Activated T-helper 2 cell treated with anti-CD3 and anti-CD28 coated beads, Interferon-gamma antibody, Interleukin-2, Interleukin-4, amounts not matched to agents 10 μg/mL and 5 μg/mL and 100 μg/mL, durations not matched to agents 14 hours and 24 hours and 36 hours (primary cell): Measurements from ENCODE around the gene DDIT4. TPM values are rescaled to one million over a fixed set of nuclear protein-coding genes. Genes with fewer than 3 reads are reported as not detected.
A peak's percentile ranks its signal among the peaks of the same experiment; 100 is the strongest.

Experiments used
- DNase-seq: peaks from one replicate; pipeline ENCODE4 v3.0.0; 2021; ENCODE audit warnings: low spot score
- H3K27ac Mint-ChIP-seq: one replicate; pipeline ENCODE4 v1.8.0; 2021; ENCODE audit warnings: mixed read lengths
- H3K27me3 Mint-ChIP-seq: one replicate; pipeline ENCODE4 v1.8.0; 2021; ENCODE audit warnings: low read depth, mixed read lengths
- H3K36me3 Mint-ChIP-seq: one replicate; pipeline ENCODE4 v1.8.0; 2021; ENCODE audit warnings: low read depth, mixed read lengths
- H3K4me1 Mint-ChIP-seq: one replicate; pipeline ENCODE4 v1.8.0; 2021; ENCODE audit warnings: low read depth, mixed read lengths
- H3K4me3 Mint-ChIP-seq: one replicate; pipeline ENCODE4 v1.8.0; 2021; ENCODE audit warnings: low read depth, mild to moderate bottlenecking, moderate library complexity, mixed read lengths
- H3K9me3 Mint-ChIP-seq: one replicate; pipeline ENCODE4 v1.8.0; 2021; ENCODE audit warnings: mixed read lengths
- intact Hi-C: fragments of 100-400 bp; cut with micrococcal nuclease; formaldehyde crosslinking; loops from one replicate; pipeline ENCODE4 v1.15.1; 2023
- total RNA-seq: library from RNA; stranded (reverse); gene quantifications from 2 replicates; pipeline ENCODE4 v1.2.3, GENCODE V29; 2022

DDIT4 gene
- total RNA-seq, 1 donor from 2014 or later = 543 TPM

DNA sequence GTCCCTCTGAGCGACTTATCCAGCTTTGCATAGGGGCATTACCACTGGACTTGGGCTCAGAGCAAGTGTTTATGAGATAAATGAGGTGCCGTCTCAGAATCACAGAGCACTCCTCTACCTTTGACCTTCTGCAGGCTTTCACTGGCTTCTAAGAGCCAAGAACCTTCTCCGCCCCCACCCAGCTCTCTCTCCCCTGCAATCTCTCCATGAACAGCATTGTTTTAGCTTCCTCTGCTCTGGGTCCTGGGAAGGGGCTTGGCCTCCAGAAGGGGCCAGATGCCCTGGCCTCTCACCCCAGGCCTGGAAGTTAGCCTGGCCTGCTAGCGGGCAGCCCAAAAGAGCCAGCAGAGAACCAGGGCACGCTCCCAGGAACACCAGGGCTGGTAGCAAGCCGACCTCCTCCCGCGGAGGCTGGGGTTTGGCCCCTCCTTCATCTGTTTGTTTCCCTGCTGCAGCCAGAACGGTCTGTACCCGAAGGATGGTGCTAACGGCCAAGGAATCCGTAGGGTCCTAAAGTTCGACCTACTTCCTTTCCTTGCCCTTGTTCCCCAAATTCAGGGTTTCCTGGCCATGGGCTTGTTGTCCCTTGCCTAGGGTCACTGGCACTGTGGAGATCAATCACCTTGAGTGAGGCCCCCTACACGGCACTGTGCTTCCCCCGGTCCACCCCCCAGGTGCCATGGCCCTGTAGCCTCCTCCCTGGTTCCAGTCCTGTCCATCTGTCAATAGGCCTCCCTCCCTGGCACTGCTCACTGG is 18.7 kb upstream of the DDIT4 start:
- H3K27ac Mint-ChIP-seq = peak overlapping the region; percentile 90

GRCh38 chr10:72255977-72256729 is 17.6 kb upstream of the DDIT4 start:
- Mint-ChIP-seq H3K27ac (peak overlapping the region; percentile 72), H3K4me1 (peaks cover 62% of the 10 kb centered on the region), H3K27me3 (no peaks in the 10 kb centered on the region), H3K4me3 (no peak overlapping the region), H3K9me3 (no peaks in the 10 kb centered on the region), H3K36me3 (no peaks in the 10 kb centered on the region)
- no peak for DNase-seq
- intact Hi-C loops = no loop called here

More for the DNA sequence above, 18.7 kb upstream of the DDIT4 start:
- H3K4me1 Mint-ChIP-seq = peaks cover 60% of the 10 kb centered on the region
- H3K27me3 Mint-ChIP-seq = no peaks in the 10 kb centered on the region
- H3K36me3 Mint-ChIP-seq = no peaks in the 10 kb centered on the region
- peak; percentile 36 for DNase-seq
- intact Hi-C loops = no loop called here
- peak overlapping the region; percentile 70 for H3K4me3 Mint-ChIP-seq
- H3K9me3 Mint-ChIP-seq = no peaks in the 10 kb centered on the region

- DNase-seq = no peak
- H3K27me3 Mint-ChIP-seq = no peaks in the 10 kb centered on the region
- H3K9me3 Mint-ChIP-seq = no peaks in the 10 kb centered on the region
- peak overlapping the region; percentile 76 for H3K27ac Mint-ChIP-seq
- peaks cover 64% of the 10 kb centered on the region for H3K4me1 Mint-ChIP-seq
- no peak overlapping the region for H3K4me3 Mint-ChIP-seq
- no peaks in the 10 kb centered on the region for H3K36me3 Mint-ChIP-seq
- intact Hi-C loops = no loop called here
Observed at GRCh38 chr10:72257051-72257892, 16.5 kb upstream of the DDIT4 start.

DNA sequence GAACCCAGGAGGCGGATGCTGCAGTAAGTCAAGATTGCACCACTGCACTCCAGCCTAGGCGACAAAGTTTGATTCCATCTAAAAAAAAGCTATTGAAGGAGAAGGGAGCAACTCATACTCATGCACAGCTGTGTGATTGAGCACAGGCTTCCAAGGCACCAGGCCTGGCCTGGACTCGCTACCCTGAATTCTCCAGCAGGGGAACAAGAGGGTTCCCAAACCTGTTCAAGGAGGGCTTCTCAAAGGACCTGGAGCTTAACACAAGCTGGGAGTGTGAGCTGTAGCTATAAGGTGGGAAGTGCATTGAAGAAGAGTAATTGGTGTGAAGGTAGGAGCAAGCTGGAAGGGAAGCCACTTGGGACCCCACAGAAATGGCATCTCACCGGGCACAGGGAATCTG is 15.1 kb upstream of the DDIT4 start:
- peak overlapping the region; percentile 54 for H3K27ac Mint-ChIP-seq
- intact Hi-C loops = no loop called here
- no peak for DNase-seq
- H3K4me3 Mint-ChIP-seq = no peak overlapping the region
- H3K4me1 Mint-ChIP-seq = peaks cover 55% of the 10 kb centered on the region
- H3K27me3 Mint-ChIP-seq = no peaks in the 10 kb centered on the region
- no peaks in the 10 kb centered on the region for H3K9me3 Mint-ChIP-seq
- H3K36me3 Mint-ChIP-seq = no peaks in the 10 kb centered on the region

DNA sequence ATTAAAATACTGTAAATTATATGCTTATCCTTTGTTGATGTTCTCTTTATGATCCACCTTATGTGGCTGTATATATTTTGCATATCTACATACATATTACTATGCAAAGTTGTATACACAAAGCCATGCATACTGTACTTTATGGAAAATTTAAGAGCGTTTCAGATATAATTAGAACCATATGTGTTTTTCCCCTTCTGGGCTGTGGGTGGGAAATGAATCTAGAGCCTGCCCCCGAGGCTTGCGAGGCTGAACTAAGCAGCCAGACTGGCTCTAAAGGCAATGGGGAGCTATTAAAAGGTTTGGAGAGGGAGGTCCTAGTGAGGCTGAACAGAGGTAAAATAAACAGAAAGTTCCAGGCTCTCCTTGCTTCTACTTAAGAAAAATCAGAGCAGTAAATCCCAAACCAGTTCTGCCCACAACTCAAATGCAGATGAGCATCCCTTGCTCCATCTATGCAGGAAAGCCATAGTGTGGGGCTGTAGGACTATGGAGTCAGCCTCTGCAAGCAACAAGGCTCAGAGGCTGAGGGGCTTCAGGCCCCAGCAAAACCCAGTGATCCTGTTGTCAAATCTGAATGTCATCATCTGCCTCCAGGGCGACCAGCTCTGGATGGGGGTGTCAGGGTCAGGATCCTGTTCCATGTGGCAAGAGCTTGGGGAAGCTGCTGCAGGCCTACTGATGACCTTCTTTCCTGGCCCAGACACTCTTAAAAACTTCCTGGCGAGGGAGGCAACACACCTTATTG is 14.1 kb upstream of the DDIT4 start:
- Mint-ChIP-seq H3K4me3 (peak overlapping the region; percentile 75), H3K9me3 (no peaks in the 10 kb centered on the region), H3K27me3 (no peaks in the 10 kb centered on the region), H3K27ac (peak overlapping the region; percentile 97), H3K4me1 (peaks cover 56% of the 10 kb centered on the region), H3K36me3 (no peaks in the 10 kb centered on the region)
- intact Hi-C loops = loop anchor here (2.0 kb wide), 1 partner anchor 15 kb away; no protein-coding TSS in a partner anchor
- no peak for DNase-seq

GRCh38 chr10:72260239-72260975 is 13.3 kb upstream of the DDIT4 start:
- H3K27me3 Mint-ChIP-seq = no peaks in the 10 kb centered on the region
- H3K4me1 Mint-ChIP-seq = peaks cover 51% of the 10 kb centered on the region
- H3K9me3 Mint-ChIP-seq = no peaks in the 10 kb centered on the region
- intact Hi-C loops = loop anchor here (2.0 kb wide), 1 partner anchor 16 kb away; no protein-coding TSS in a partner anchor
- peak overlapping the region; percentile 97 for H3K27ac Mint-ChIP-seq
- peak; percentile 85 for DNase-seq
- H3K36me3 Mint-ChIP-seq = no peaks in the 10 kb centered on the region
- peak overlapping the region; percentile 75 for H3K4me3 Mint-ChIP-seq

DNA sequence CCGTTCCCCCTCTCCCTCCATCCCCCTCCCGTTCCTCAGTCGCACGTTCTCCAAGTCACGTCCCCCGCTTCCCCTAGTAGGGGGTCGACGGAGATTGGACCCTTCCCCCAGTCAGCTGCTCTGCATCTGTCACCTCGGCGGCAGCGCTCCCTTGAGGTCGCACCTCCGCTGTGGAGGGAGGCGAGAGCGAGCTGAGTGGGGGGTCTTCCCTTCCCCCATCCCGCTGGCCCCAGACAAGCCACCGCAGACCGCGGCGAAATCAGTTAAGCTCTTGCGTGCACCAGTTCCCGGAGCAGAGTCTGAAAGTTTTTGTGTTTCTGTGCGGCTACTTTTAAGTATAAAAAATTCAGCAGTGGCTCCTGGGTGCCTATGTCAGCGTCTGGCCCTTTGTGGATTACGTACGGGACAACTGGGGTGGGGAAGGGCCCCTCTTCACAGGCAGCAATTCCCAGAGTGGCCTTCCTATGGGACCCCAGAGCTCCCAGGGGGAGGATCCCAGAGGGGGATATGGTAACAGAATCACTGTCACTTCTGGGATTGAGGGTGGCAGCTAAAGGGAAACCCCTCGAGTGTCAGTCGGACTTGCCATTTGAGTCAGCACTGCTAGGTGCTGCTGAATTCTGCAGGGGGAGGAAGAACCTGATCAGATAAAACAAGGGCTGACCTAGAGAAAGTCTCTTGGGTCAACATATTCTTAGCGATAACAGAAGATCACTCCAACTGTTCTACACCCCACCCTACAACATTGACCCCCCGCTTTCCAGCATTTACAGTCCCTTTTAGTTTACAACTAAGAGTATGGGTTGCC is 12.5 kb upstream of the DDIT4 start:
- Mint-ChIP-seq H3K27ac (peak overlapping the region; percentile 97), H3K36me3 (no peaks in the 10 kb centered on the region), H3K4me3 (peak overlapping the region; percentile 82), H3K27me3 (no peaks in the 10 kb centered on the region), H3K9me3 (no peaks in the 10 kb centered on the region), H3K4me1 (peaks cover 48% of the 10 kb centered on the region)
- intact Hi-C loops = loop anchor here (1.0 to 2.0 kb wide), 7 partner anchors 11 to 74 kb away; no protein-coding TSS in a partner anchor
- DNase-seq = peak; percentile 77

DNA sequence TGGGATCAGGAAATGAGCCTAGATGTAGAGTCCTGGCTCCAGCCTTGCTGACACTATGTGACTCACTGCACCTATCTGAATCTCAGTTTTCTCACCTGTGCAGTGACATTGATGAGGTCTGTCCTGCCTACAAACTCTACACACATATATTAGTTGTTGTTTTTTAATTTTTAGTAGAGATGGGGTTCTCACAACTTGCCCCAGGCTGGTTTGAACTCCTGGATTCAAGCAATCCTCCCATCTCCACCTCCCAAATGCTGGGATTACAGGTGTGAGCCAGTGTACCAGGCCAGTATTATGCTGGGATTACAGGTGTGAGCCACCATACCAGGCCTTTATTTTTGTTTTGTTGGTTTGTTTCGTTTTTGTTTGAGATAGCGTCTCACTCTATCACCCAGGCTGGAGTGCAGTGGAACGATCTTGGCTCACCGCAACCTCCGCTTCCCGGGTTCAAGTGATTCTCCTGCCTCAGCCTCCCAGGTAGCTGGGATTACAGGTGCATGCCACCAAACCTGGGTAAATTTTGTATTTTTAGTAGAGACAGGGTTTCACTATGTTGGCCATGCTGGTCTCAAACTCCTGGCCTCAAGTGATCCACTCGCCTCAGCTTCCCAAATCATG is 11.8 kb upstream of the DDIT4 start:
- no peaks in the 10 kb centered on the region for H3K36me3 Mint-ChIP-seq
- peak overlapping the region; percentile 82 for H3K4me3 Mint-ChIP-seq
- intact Hi-C loops = loop anchor here (1.0 to 2.0 kb wide), 7 partner anchors 10 to 73 kb away; no protein-coding TSS in a partner anchor
- peaks cover 45% of the 10 kb centered on the region for H3K4me1 Mint-ChIP-seq
- no peaks in the 10 kb centered on the region for H3K9me3 Mint-ChIP-seq
- no peaks in the 10 kb centered on the region for H3K27me3 Mint-ChIP-seq
- H3K27ac Mint-ChIP-seq = peak overlapping the region; percentile 97
- DNase-seq = no peak

GRCh38 chr10:72263613-72264241 is 10.0 kb upstream of the DDIT4 start:
- Mint-ChIP-seq H3K4me3 (no peak overlapping the region), H3K27ac (peak overlapping the region; percentile 15), H3K27me3 (no peaks in the 10 kb centered on the region), H3K4me1 (peaks cover 34% of the 10 kb centered on the region), H3K9me3 (no peaks in the 10 kb centered on the region), H3K36me3 (no peaks in the 10 kb centered on the region)
- no peak for DNase-seq
- intact Hi-C loops = no loop called here

GRCh38 chr10:72264536-72264935 is 9.2 kb upstream of the DDIT4 start:
- Mint-ChIP-seq H3K4me1 (peaks cover 32% of the 10 kb centered on the region), H3K4me3 (no peak overlapping the region), H3K9me3 (no peaks in the 10 kb centered on the region), H3K27me3 (no peaks in the 10 kb centered on the region), H3K27ac (no peak overlapping the region), H3K36me3 (no peaks in the 10 kb centered on the region)
- intact Hi-C loops = no loop called here
- DNase-seq = no peak
